SH-SY5Y (cell line): ENCODE measurements around the gene NHSL1.

Experiments used
- GATA2 ChIP-seq: IDR thresholded peaks from 2 replicates; pipeline ENCODE4 v1.6.1; 2011; ENCODE audit warnings: mild to moderate bottlenecking, low read depth, low read length
- GATA3 ChIP-seq: IDR thresholded peaks from 2 replicates; pipeline ENCODE4 v1.6.1; 2011; ENCODE audit warnings: low read depth, mild to moderate bottlenecking, low read length, moderate library complexity

DNA sequence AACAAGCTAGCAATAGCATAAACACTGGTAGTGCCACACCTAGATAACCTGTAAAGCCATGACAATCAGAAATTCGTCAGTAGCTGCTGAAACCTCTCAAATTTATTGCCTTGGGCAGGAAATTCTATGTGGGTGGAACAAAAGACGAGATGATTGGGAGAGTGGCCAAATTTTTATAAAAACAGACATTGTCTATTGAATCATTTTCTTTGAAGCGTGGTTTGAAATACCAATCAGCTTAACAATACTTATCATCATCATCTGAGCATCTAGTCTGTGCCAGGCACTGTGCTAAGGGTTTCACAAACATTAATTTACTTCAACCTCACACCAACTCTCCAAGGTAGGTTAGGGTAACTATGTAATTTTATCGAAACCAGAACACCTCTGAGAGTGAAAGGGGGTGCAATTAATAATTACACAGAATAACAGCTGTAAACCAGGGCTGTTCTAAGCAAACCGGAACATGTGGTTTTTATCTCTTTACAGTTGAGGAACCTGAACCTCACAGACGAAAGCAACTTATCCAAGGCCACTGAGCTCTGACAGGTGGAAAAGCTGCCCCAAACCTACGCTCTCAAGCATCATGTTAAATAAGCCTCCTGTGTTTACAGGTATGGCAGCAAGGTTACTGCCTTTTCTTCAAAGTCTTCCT is 43.4 kb downstream of the NHSL1 start:
- TF ChIP-seq GATA2 (no peak), GATA3 (no peak)
